Skin of body (tissue), 2 donors: ENCODE data around the gene CCL20. TPM values are rescaled to one million over a fixed set of nuclear protein-coding genes. Genes with fewer than 3 reads are reported as not detected.
"Not testable (repeated sequence)": the region's sequence is repeated elsewhere in the genome, so short reads cannot be mapped to it uniquely, and the experiment has no call there.

ENCODE experiments used
- DNase-seq: peaks from one replicate; lab custom pipeline; 2025; lab: John Stamatoyannopoulos, UW
- total RNA-seq: library from RNA; depleted of rRNA; stranded (reverse); fragments of >200 nt; gene quantifications from one replicate; pipeline ENCODE4 v1.2.3, GENCODE V29; 2014

The CCL20 gene
- total RNA-seq, 1 donor from 2014 or later = 33.2 TPM

DNA sequence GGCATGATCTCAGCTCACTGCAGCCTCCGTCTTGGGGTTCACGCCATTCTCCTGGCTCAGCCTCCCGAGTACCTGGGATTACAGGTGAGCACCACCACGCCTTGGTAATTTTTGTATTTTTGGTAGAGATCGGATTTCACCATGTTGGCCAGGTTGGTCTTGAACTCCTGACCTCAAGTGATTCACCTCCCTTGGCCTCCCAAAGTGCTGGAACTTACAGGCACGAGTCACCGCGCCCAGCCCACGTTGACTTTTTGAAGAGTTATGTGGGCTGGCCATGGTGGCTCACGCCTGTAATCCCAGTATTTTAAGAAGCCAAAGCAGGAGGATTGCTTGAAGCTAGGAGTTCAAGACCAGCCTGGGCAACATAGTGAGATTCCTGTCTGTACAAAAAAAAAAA lies 20.8 kb downstream of the CCL20 start:
- no peak for DNase-seq

DNA sequence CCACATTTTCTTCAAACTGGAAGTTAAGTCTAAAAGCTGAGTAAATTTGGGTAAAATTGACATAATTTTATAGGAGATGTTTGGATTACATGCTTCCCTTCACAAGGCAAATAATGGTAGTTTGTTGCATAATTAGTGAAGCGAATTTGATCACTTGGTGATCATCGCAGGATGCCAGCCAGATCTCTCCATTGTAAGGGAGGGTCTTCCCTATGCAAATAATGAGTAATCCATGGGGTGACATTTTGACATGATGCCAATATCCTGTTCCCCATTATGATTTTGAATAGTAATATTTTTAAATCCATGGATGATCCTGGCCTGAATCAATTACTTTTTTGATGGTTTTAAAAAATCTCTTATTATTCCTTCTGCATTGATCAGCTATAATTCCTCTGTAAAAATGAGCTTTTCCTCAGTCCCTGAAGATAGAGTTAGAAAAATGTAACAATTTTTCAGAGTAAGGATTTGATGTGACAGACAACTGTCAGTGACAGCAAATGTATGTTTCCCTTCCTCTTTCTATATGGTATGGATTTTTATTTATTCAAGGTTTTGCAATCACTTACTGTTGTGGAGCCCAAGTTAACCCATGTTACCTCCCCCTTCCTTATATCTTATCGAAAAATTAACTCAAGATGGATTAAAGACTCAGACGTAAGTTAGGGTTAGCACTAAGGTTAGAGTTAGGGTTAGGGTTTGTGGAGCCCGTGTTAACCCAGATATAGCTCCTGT lies 21.4 kb downstream of the CCL20 start:
- DNase-seq = no peak

DNA sequence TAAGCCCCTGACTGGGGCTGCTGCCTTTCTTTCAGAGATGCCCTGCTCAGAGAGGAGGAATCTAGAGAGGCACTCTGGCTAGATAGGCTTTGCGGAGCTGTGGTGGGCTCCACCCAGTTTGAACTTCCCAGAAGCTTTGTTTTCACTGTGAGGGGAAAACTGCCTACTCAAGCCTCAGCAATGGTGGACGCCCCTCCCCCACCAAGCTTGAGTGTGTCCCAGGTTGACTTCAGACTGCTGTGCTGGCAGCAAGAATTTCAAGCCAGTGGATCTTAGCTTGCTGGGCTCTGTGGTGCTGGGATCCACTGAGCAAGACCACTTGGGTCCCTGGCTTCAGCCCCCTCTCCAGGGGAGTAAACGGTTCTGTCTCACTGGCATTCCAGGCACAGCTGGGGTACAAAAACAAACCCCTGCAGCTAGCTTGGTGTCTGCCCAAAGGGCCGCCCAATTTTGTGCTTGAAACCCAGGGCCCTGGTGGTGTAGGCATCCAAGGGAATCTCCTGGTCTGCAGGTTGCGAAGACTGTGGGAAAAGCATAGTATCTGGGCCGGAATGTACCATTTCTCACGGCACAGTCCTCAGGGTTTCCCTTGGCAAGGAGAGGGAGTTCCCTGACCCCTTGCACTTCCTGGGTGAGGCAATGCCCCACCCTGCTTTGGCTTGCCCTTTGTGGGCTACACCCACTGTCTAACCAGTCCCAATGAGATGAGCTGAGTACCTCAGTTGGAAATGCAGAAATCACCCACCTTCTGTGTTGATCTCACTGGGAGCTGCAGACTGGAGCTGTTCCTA lies 25.9 kb downstream of the CCL20 start:
- not testable (repeated sequence) for DNase-seq

DNA sequence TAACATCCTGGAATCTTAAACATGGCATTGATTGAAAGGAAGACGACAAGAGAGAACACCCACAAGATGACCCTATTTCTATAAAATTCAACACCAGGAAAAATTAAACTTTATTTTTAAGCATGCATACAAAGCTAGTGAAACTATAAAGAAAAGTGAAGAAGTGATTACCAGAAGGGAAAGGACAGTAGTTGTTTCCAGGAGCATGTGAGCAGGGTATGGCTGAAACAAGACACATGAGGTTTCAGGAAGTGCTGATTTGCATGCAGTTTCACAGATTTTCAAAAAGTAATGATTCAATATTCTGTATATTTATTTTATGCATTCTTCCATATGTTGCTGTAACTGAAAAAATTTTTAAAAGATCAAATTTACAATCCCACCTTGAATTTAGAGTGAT lies 33.2 kb downstream of the CCL20 start:
- no peak for DNase-seq

DNA sequence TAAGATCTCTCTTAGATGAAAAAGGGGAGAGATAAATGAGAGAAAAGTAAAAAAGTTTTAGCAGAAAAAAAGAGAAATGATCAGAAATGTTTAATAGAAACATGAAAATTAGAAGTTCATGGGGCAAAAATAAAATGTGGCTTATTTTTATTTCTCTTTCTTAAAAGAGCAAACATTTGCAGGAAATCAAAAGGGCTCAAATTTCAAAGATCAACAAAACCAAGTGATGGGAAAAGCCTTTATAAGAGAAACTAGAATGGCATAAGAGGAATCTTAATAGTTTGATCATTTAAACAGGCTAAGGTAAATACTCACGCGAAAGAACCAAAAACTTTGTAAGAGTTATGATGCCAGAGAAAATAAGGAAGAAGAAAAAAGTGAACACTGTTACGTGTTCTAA lies 34.5 kb downstream of the CCL20 start:
- DNase-seq = no peak

DNA sequence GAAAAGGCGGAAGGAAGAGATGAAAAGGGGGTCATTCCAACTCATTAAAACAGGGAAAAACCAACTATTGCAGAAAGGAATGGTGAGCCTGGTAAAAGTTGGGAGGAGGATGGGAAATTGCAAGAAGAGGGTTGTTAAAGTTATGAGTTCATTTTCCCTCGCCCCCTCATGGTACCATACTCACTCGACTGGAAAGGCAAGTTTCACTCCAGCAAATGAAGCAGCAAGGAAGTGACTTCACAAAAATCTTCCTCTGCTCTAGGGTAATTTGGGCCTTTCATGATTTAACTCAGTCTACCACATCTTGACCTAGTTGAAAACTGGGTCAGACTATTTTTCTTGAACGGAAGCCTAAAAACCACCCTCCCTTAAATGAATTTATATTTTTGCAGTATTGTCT lies 34.9 kb downstream of the CCL20 start:
- no peak for DNase-seq

DNA sequence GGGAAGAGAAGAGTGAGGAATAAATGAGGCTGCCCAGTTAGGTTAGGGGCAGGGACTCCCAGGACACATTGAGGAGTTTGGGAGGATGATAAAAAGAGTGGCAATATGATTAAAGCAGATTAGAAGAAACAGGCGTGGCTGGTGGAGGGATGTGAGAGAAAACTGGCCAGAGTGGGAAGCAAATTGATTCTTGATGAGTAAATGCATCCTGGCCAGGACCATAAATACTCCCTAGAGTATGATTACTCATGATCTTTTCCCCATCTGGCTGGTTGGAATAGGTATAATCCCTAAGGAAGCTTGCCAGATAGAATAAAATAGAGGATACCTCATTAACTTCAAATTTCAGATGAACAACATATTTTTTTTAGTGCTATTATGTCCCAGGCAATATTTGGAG lies 36.3 kb downstream of the CCL20 start:
- DNase-seq = no peak

DNA sequence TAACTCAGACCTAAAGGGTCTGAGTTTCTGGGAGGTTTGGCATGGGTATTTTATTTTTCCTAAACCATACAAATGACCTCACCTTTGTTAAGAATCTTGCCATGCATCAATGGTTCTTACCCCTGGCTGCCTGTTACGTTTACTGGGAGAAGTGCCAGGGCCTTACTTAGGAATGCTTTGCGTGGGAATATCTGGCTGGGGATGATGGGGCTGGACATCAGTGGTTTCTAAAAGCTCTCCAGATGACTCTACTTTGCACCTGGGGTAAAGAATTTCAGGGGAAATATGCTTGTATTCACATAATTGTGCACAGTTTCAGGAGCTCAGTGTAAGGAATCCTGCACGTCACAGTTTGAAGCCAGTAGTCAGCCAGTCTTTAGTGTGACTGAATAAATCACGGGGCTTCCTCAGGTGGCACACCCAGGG lies 39.6 kb downstream of the CCL20 start:
- DNase-seq = no peak

DNA sequence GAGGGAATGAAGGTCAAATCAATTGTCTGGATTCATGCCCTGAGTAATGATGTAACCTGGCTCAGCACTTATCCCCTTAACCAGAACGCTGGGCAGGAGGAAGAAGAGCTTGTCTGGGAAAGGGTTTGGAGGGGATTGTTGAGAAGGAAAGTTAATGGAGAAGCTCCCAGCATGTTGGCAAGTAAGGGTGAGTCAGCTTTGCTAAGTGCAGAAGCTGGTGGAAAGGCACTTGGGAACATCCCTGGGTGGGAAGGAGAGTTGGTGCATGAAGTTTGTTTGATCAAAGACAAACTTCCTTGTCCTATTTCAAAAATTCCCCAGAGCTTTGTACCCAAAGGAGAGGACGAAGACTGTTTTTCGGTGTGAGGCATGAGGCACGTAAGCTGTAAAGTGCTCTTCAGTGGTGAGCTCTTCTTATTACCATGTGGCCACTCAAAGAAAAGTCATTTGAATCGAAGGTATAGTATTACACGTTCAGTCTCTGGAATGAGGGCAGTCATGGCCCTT lies 40.2 kb downstream of the CCL20 start:
- DNase-seq = no peak

DNA sequence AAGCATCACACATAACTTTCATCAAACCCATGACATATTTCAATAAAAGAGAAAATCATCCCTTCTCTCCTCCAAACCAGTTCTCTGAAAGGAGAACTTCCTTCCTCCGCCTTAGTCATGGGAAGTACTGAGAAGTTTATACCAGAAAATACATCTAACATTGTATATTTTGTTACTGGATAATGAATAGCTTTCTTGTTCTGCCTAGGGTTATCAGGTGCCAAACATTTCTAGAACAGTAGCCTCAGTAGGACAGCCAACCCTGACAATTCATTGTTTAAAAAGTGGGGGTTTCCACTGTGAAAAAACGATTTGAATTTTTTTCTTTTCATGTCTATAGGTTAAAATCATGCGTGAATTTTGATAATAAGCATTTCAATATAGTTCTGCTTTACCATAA lies 41.8 kb downstream of the CCL20 start:
- DNase-seq = no peak

DNA sequence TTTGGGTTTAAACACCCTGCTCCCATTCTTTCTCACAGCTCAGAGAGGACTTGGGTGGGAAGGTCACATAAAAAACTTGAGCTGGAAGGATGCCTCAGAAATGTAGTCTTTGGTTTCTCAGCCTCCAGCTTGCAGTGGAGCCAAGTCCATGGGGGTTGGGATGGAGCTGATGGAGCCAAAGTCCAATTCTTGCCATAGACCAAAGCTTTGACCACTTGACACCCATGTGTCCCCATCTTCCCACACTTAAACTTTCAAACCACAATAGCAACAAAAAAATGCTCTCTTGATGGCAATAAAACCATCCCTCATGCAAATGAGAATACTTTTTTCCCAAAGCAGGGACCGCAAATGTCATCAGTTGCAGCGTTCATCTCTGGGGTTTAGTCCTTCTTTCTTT lies 43.1 kb downstream of the CCL20 start:
- DNase-seq = no peak

DNA sequence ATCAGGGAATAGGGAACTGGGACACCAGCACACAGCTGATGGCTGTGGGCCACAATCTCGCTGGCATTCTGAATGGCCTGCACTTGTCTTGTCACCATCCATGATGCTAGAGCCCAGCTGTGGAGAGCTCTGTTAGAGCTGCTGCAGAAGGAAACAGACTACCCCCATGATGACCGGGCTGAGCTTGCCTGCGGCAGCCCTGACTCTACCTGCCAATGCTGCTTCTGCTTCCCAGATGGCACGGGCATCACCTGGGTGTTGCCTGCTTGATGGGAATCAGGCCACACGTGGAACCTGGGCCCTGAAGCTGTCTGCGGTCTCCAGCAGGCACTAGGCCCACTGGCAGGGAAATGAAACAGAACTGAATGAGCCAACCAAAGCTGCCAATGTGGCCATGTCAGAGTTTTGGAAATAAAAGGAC lies 46.6 kb downstream of the CCL20 start:
- DNase-seq = no peak

DNA sequence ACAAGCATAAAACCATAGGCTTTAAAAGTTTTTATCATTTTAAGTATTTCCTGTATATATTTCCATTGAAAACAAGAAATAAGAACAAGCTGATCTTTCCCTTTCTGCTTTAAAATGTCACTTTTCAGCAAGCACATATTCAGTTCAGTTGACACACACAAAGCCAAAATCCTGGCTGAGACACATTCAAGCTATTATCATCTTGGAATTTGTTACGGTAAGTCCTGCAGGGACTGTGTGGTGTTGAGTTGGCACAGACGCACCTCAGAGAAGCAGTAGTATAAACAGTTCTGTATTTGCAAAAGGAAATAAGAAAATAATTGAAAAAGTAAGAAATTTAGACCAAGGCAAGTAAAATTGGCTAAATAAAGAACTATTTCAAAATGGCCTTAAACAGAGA lies 47.4 kb downstream of the CCL20 start:
- DNase-seq = no peak

DNA sequence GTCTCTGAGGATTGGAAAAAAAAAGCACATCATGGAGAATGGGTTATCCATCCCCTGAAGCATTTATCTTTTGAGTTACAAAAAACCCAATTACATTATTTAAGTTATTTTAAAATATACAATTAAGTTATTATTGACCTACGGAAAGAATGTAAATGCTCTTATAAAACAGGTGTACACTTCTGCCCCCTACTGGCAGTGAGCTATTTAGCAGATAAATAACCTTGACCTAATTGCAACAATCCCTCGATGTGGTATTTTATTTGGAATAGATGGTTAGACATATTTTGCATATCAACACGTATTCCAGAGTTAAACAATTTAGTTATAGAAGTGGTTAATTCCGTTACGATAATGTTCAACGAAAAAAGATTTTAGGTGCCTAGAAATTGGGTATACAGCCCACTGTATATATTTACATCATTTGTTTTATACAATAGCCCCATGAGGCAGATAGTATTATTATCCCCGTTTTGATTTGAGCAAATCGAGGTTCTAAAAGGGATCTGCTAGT lies 48.6 kb downstream of the CCL20 start:
- no peak for DNase-seq

DNA sequence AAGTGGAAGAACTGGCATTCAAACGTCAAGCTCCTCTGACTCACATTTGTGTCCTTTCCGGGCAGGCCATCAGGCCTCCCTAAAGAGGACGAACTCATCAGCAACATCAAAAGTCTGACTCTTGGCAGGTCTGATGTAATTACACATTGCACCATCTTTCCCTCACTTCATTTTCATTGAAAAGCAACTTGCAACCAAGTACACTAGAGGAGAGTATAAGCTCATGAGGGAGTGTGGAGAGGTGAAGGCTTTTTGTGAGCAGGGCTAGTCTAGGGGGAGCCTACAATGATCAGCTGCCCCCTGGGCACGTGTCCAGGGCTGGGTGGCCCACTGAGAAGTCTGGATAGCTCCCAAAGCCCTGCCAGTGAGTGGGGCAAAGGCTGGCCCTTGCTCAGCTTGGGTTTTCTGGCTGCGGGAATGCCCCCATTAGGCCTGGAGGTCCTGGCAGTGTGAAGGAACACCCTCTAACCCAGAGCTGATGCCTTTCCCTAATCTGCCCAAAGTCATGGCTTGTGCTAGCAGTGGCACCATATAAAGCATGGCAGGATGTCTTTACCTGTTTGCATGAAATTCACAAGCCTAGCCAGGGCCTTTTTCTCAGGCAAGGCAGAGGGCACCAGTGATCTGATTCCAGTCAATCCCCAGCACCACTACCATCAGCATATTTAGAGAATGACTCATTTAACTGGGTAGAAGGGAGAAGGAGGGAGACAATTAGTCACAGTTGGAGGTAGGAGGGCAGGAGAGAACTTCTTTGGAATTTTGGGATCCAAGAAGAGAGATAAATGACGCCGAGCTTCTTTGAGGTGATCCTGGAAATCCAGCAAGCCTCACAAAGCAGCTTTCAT lies 49.3 kb downstream of the CCL20 start:
- DNase-seq = no peak

DNA sequence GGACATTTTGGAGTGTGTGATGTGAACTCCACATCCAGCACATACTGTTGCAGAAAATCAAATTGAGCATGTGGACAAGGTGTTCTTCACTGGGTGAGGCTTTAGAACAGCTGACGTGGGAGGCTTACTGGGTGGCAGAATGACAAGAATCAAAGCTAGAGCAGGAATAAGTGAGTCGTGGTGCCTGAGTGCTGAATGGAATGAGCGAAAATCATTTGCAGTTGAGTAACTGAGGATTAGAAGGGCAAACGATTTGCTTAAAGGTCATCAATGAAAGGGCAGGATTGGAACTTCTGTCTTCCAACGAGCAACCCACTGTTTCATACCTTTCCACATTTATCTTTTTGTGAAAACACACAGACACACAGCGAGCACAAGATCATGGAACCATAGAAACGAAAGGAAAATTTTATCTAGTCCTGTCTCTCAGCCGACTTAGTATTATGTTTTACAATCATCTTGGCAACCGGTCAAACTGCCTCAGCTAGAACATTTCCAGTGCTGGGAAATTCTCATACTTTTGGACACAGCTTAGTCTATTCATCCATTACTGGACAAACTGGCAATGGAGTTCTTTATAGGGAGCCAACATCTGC lies 50.6 kb downstream of the CCL20 start:
- DNase-seq = no peak

DNA sequence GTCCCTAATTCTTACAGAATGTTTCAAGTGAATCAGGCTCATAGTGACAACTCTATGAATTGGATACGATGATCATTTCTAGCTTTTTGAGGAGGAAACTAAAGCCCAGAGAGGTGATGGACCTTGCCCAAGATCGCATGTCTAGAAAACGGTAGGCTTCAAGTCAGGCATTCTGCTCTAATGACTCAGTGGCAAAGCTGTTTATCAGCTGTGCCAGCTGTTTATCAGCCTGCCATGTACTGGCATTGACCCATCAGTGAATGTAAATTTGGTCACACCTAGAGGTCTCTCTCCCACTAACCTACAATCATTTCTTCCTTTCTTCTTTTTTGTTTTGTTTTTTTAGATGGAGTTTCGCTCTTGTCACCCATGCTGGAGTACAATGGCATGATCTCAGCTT lies 51.6 kb downstream of the CCL20 start:
- DNase-seq = no peak
